Kidney (tissue), 14 donors: Measurements from ENCODE around the gene UBE2N. TPM values are rescaled to one million over a fixed set of nuclear protein-coding genes. Genes with fewer than 3 reads are reported as not detected.

Experiments used
- DNase-seq, 5 donors: peaks; one replicate each; pipeline ENCODE4 v3.0.0-alpha.2; 2013 to 2020
- FAIRE-seq: peaks from 2 replicates; lab custom pipeline; 2012; peaks lifted over from hg19 to GRCh38; lab: Jason Lieb, UNC
- H3K27ac ChIP-seq, 2 donors: one replicate each; pipeline ENCODE4 v1.7.0; 2013; ENCODE audit warnings: low read depth in 2 of 2, low read length in 2 of 2, inconsistent platforms in 1 of 2
- H3K27me3 ChIP-seq: one replicate; pipeline ENCODE4 v1.7.1; 2013; ENCODE audit warnings: low read length, inconsistent platforms; ENCODE audit not compliant: control insufficient read depth, insufficient read depth
- H3K36me3 ChIP-seq, 3 donors: one replicate each; pipeline versions ENCODE4 v1.7.0 to v1.7.1; 2013; ENCODE audit warnings: low read length in 3 of 3, control low read depth in 1 of 3, inconsistent platforms in 1 of 3; ENCODE audit not compliant: insufficient read depth in 3 of 3, control insufficient read depth in 2 of 3
- H3K4me1 ChIP-seq, 3 donors: one replicate each; pipeline versions ENCODE4 v1.7.0 to v1.7.1; 2013; ENCODE audit warnings: low read length in 3 of 3, inconsistent platforms in 1 of 3, low read depth in 1 of 3; ENCODE audit not compliant: control insufficient read depth in 2 of 3, insufficient read depth in 2 of 3
- H3K4me3 ChIP-seq, 3 donors: one replicate each; pipeline versions ENCODE4 v1.7.0 to v1.8.1; 2013; ENCODE audit warnings: low read length in 3 of 3, control low read depth in 1 of 3, inconsistent platforms in 1 of 3
- H3K9ac ChIP-seq, 3 donors: one replicate each; pipeline versions ENCODE4 v1.7.0 to v1.7.1; 2013; ENCODE audit warnings: low read length in 3 of 3, control low read depth in 1 of 3, inconsistent platforms in 1 of 3
- H3K9me3 ChIP-seq, 3 donors: one replicate each; pipeline versions ENCODE4 v1.7.0 to v1.7.1; 2013; ENCODE audit warnings: low read length in 3 of 3, control low read depth in 1 of 3, inconsistent platforms in 1 of 3; ENCODE audit not compliant: control insufficient read depth in 2 of 3, insufficient read depth in 1 of 3
- intact Hi-C: fragments of 100-400 bp; cut with DNase I; formaldehyde crosslinking; loops from one replicate; pipeline ENCODE4 v1.11.1; 2022
- polyA plus RNA-seq: library from polyadenylated mRNA; stranded (reverse); fragments of 350-450 nt; fragmentation: Illumina TruSeq; extraction: RNeasy Lipid Tissue Mini Kit (QIAGEN cat#74804); gene quantifications from one replicate; pipeline ENCODE4 v1.2.3, GENCODE V29; 2014; ENCODE audit warnings: low read depth, low replicate concordance; ENCODE audit not compliant: insufficient read depth
- total RNA-seq: library from RNA; stranded (reverse); fragmentation: NEBNext Ultra II Directional; extraction: Animal tissue kit (Norgen Biotek cat#: 25700); gene quantifications from one replicate; pipeline ENCODE4 v1.2.1, GENCODE V29; 2021
- TF ChIP-seq, protein P1 (sequence below): IDR thresholded peaks from 3 replicates; pipeline ENCODE4 v1.5.1; 2012; ENCODE audit warnings: mild to moderate bottlenecking, moderate library complexity, borderline replicate concordance; ENCODE audit not compliant: insufficient read depth; ENCODE audit errors: extremely low read depth
- donor health status: control.
- donor health status: control.
- donor health status: control.
- donor health status: control.
- donor health status: control.
- donor health status: DM: yes; HTN: yes; CAD: no.
- donor health status: Normal renal cell carcinoma (clear cell type).

The UBE2N gene
- total and polyA plus RNA-seq, 2 donors from 2014 or later: 84.7 to 97.3 TPM

DNA sequence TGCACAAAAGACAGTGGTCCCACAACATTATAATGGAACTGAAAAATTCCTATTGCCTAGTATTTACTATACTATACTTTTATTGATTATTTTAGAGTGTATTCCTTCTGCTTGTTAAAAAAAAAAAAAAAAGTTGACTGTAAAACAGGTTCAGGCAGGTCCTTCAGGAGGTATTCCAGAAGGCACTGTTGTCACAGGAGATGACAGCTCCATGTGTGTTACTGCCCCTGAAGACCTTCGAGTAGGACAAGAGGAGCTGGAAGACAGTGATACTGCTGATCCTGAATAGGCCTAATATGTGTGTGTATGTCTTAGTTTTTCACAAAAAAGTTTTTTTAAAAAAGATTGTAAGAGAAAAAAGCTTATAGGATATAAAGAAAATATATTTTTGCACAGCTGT lies 12.3 kb downstream of the UBE2N start:
- Histone ChIP-seq H3K27ac (no peak overlapping the region), H3K27me3 (no peaks in the 10 kb centered on the region), H3K9me3 (no peaks in the 10 kb centered on the region), H3K36me3 (no peaks in the 10 kb centered on the region), H3K4me1 (peaks cover 0 to 19% (median 15%) of the 10 kb centered on the region in 3 donors), H3K9ac (no peak overlapping the region), H3K4me3 (no peak overlapping the region)
- intact Hi-C loops: no loop called here
- DNase-seq: no peak
- FAIRE-seq: no peak
- TF ChIP-seq, protein P1, sequence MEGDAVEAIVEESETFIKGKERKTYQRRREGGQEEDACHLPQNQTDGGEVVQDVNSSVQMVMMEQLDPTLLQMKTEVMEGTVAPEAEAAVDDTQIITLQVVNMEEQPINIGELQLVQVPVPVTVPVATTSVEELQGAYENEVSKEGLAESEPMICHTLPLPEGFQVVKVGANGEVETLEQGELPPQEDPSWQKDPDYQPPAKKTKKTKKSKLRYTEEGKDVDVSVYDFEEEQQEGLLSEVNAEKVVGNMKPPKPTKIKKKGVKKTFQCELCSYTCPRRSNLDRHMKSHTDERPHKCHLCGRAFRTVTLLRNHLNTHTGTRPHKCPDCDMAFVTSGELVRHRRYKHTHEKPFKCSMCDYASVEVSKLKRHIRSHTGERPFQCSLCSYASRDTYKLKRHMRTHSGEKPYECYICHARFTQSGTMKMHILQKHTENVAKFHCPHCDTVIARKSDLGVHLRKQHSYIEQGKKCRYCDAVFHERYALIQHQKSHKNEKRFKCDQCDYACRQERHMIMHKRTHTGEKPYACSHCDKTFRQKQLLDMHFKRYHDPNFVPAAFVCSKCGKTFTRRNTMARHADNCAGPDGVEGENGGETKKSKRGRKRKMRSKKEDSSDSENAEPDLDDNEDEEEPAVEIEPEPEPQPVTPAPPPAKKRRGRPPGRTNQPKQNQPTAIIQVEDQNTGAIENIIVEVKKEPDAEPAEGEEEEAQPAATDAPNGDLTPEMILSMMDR: no peak

DNA sequence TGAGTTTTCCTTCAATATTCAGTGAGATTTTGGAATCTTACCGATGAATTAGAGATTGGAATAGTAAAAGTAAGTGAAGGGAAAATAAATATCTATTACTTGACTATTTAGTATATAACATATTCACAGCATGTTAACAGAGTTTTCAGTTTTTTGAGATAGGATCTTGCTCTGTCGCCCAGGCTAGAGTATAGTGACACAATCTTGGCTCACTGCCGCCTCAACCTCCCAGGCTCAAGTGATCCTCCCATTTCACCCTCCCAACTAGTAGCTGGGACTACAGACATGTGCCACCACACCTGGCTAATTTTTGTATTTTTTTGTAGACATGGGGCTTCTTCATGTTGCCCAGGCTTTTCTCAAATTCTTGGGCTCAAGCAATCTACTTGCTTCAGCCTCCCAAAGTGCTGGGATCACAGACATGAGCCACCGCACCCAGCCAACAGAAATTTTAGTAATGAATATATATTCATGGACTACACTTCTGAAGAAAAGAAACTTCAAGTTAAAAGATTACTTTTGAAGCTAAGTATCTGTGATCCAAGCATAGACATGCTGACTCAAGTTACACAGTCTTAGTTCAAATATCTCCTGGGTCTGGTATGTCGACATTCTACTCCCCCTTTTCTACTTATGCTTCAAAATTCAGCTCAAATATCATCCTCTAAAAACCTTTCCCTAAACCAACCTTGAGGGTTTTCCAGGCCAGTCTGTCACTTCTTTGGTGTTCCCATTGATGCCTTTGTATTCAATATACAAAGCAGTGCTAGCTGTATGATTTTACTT lies 13.8 kb downstream of the UBE2N start:
- TF ChIP-seq, protein P1: no peak
- intact Hi-C loops: no loop called here
- H3K9ac ChIP-seq: no peak overlapping the region
- H3K36me3 ChIP-seq: no peaks in the 10 kb centered on the region
- H3K27ac ChIP-seq: no peak overlapping the region
- H3K4me1 ChIP-seq: peaks cover 0 to 19% (median 17%) of the 10 kb centered on the region in 3 donors
- DNase-seq: no peak
- H3K27me3 ChIP-seq: no peaks in the 10 kb centered on the region
- H3K9me3 ChIP-seq: no peaks in the 10 kb centered on the region
- H3K4me3 ChIP-seq: no peak overlapping the region
- FAIRE-seq: no peak

GRCh38 chr12:93426412-93426805 lies 15.3 kb downstream of the UBE2N start:
- Histone ChIP-seq H3K36me3 (no peaks in the 10 kb centered on the region), H3K9me3 (no peaks in the 10 kb centered on the region), H3K4me1 (peaks cover 0 to 20% (median 19%) of the 10 kb centered on the region in 3 donors), H3K27ac (peak overlapping the region in 1 of 2 donors; percentile 47), H3K9ac (no peak overlapping the region), H3K27me3 (no peaks in the 10 kb centered on the region), H3K4me3 (no peak overlapping the region)
- TF ChIP-seq, protein P1: no peak
- intact Hi-C loops: no loop called here
- FAIRE-seq (no peak), DNase-seq (no peak)
